Renal pelvis (tissue), 4 donors: ENCODE results near the gene PRKCH. TPM values are rescaled to one million over a fixed set of nuclear protein-coding genes. Genes with fewer than 3 reads are reported as not detected.

Experiments
- DNase-seq: peaks from one replicate; pipeline ENCODE4 v3.0.0-alpha.2; 2013
- polyA plus RNA-seq, 3 donors: library from polyadenylated mRNA; unstranded; fragments of 120-200 nt; gene quantifications; one replicate each; pipeline ENCODE4 v1.2.1, GENCODE V29; 2013; ENCODE audit not compliant: insufficient read length in 3 of 3

PRKCH gene
- polyA plus RNA-seq, 3 donors = 15.5 to 22.6 (median 15.8) TPM

DNA sequence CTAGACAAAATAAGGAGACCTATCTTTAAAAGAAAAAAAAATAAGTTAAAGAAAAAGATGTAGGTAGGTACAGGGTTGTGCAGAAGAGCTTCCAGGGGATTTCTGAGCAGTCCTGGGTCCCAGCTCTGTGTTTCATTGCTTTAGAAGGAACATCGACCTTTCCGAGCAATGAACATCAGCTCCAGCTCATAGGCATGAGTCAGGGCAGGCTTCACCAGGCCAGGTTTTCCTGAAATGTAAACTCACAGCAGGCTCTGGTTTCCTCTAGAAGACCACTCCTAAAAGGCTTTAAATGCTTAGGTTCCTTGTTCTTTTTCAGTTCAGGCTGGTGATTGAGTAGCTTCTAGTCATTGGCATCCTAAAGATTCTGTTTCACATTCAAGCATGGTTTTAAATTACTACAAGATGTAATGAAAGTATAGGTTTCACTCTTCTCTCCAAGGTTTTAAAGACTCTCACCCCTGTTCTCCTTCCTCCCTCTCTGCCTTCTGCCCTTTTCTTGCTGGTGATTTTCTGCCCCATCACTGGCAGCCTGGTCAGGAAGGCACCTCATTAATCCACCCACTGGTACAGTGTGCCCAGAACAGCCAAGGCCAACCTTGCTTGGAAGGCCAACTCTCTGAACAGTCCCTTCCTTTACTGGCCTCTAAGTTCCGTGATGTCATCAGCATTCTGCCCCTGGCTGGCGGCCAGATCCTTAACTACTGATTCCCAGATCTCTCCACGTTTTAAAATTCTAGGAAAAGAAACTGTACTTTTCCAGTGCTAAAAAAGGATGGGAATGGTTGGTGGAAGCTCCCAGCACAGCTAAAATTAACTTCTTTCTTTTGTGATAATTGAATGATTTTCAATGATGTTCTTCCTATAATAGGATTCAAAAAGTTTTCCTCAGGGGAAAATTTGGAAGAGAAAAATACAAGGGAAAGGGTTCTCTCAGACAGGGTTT, 264.5 kb downstream of the PRKCH start:
- DNase-seq = no peak

DNA sequence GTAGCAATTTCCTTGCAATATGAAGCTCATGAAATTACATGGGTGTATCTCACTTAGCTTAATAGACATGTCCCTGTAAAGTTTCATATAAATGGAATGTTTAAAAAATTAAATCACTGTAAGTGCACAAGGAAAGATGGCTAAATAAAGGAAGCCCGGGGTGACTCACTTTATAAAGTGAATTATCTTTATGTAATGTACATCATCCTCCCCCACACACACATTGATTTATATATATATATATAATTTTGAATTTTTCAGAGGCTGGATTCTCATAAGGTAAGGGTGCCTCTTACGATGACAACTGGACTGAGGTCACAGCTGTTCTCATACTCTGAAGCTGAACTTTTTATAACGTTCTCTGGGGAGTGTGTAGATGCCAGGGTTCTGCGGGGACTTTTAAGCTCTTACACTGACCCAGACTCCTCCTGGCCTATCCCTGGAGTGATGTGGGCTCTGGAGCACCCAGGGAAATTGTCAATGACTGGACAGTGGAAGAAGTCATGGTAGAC, 265.2 kb downstream of the PRKCH start:
- no peak for DNase-seq

DNA sequence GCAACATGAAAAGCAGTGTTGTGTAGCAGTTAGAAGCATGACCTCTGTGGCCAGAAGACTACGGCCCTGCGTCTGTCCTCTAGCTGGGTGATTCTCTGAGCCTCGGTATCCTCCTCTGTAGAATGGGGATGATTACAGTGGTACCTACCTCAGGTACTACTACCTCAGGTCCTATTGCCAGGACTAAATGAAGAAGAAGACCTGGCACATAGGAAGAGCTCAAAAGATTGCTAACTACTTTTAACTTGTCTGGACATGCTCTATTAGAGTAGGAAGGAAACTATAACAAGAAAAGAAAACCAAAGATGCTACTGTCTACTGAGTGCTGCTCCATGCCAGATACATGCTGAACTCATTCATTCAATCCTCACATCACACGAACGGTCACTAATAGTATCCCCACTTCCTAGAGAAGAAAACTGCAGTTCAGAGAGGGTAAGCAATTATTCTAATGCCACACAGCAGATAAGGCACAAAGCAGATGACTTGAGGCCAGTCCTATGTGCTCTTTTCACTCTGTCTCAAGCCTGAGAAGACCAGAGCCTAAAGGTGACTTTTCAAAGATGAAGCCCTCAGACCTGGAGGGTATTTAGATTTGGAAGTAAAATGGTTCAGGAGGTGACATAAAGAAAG, 265.8 kb downstream of the PRKCH start:
- no peak for DNase-seq

DNA sequence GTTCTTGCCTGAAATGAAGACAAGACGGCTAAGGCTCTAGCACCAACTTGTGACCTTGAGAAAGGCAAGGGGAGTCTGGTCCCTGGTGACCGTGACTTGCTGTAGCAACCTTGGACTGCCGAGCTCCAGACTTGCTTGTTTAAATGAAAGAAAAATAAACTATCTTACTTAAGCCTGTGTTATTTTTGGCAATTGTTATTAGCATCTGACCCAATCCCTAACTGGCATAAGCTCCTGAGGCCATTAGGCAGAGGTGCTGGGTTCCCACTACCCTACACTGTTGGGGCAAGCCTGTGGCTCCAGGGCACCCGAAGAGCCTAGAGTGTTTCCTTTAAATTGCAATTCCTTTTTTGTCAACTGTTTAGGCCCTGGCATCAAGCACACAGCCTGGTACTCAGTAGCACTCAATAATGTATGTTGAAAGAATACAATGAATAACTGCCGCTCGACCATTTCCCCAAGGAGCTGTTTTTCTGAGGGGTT, 267.1 kb downstream of the PRKCH start:
- DNase-seq = no peak

DNA sequence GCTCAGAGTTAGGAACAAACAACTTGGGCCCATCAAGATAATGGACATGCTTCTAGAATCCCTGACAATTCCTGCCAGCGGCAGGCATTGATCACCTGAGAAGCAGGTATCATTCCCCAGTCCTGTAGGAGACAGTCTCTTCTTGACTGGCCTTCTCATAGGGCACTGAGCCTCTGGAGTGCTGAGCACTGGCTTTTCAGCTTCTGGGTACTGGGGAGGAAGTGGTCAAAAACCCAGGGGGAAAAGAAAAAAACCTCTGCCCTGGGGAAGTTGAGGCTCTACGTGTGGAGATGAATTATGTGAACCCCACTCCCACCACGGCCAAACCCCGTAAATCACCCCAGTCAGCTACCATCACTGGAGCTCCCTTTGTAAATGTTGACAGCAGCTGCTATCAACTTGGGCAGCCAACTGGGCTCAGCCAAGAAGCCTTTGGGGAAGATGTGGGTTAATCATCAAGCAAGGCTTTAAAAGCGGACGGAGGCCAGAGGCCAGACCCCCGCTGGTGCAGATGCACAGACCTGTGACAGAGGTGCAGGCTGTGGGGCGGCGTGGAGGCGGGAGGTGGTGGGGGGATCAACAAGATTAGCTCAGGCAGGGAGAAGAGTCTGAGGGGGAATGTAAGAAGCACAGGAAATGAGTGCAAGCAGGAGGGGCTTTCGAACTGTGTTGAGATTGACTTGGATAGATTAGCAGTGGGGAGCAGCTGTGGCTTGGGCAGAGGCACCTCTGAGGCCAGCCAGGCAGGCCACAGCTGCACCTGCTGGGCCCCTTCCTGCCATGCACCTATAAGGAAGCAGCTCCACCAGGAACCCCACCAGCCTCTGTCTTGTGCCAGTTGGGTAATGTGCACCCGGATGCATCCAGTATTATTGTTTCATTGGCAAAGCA, 268.6 kb downstream of the PRKCH start:
- no peak for DNase-seq

DNA sequence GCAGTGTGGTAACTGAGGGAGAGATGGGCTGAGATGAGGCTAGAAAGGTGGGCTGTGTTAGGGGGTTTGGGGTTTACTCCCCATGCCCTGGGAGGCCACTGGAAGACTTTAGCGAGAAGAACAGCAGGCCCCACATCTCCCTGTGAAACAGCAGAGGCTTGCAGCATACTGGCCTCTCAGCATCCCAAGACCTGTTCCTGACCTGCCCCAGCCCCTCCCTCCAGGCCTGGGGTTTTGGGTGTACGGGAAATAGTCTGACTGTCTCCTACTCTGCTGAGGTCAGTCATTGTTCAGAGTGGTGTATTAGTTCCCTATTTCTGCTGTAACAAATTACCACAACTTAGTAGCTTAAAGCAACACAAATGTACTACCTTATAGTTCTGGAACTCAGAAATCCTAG, 270.5 kb downstream of the PRKCH start:
- DNase-seq = no peak

DNA sequence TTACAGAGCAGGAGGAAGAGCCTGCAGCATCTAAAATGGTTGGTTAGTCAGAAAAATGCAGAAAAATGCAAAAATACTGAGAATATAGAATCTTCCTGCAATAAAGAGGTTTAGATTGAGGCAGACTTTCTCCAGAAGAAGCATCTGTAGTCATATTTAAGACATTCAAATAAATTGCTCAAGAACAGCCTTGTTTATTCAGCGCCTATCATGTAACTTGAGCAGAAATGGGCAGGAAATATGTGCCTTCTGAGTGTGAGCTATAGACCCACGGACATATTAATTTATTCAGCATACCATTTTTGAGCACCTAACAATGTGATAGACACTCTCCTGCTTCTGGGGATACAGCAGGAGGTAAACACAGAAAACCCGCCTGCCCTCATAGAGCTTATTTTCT, 272.0 kb downstream of the PRKCH start:
- no peak for DNase-seq

DNA sequence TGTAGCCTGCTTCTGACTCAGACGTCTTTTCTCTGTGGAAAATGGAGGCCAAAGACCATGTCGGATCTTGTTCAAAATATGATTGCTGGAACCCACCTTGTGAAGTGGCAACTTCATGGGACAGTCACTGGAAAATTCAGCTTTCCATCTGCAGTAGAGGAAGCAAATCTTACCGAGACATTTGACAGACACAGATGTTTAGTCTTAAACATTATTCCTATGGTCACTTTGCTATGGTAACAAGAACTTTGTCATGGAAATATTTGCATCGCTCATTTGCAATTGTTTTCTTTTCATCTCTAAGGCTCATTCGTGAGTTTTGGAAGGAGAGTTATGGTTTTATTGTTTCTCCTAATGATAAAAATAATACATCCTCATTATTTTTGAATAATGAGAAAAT, 275.6 kb downstream of the PRKCH start:
- no peak for DNase-seq

DNA sequence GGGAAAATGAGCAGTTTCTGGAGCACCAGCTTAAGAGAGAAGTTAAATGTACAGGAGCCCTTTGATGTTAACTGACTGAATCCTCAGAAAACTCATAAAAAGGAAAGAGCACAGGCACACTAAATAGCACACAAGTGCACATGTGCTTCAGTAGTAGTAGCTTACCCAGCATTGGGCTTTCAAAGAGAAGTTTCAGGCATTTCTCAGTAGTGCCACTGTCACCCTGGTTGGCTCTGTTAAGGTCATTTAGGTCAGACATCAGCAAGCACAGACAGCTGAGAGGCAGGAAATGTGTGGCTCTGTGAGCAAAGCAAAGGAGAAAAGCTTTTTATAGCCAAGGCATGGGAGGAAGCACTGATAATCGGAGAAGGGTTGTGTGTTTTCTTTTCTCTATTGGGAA, 277.6 kb downstream of the PRKCH start:
- DNase-seq = no peak

DNA sequence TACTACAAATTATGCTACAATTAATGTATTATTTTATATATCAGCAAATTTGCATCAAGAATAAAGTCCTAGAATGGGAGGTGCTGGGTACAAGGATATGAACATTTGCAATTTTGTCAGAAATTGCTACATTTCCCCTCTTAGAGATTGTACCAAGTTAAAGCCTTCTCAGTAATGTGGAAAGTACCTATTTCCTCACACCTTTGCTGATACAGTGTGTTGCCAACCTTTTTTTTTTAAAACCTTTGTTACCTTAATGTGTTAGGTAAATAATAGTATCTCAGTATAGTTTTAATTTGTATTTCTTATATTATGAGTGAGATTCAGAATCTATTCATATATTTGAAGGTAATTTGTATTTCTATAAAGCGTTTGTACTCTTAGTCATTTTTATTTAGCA, 278.6 kb downstream of the PRKCH start:
- DNase-seq = no peak

Other genes starting within 250 kb of the PRKCH start
- gene TMEM30B, start 40.2 kb upstream of the PRKCH start, polyA plus RNA-seq = 10 to 100 TPM; 10.0 to 13.2 (median 11.0) TPM